Spinal cord (tissue), 10 donors: Measurements from ENCODE around the gene N4BP3. TPM values are rescaled to one million over a fixed set of nuclear protein-coding genes. Genes with fewer than 3 reads are reported as not detected.
"Not testable (repeated sequence)": the region's sequence is repeated elsewhere in the genome, so short reads cannot be mapped to it uniquely, and the experiment has no call there.

Source experiments
- DNase-seq, 6 donors: peaks; one replicate each; pipeline versions ENCODE4 v3.0.0 to v3.0.0-alpha.2; 2013 to 2015; ENCODE audit warnings: low spot score in 6 of 6, low read depth in 4 of 6
- H3K27ac ChIP-seq: one replicate; pipeline ENCODE4 v1.5.1; 2013; ENCODE audit warnings: low read depth, low read length, control low read depth
- H3K27me3 ChIP-seq: one replicate; pipeline ENCODE4 v1.6.1; 2013; ENCODE audit warnings: low read length; ENCODE audit not compliant: control insufficient read depth, insufficient read depth
- H3K36me3 ChIP-seq: one replicate; pipeline ENCODE4 v1.6.1; 2013; ENCODE audit warnings: low read length; ENCODE audit not compliant: control insufficient read depth, insufficient read depth
- H3K4me1 ChIP-seq: one replicate; pipeline ENCODE4 v1.6.1; 2013; ENCODE audit warnings: low read length; ENCODE audit not compliant: control insufficient read depth, insufficient read depth
- H3K4me3 ChIP-seq: one replicate; pipeline ENCODE4 v1.5.1; 2013; ENCODE audit warnings: low read depth, low read length, control low read depth
- H3K9me3 ChIP-seq: one replicate; pipeline ENCODE4 v1.6.1; 2013; ENCODE audit warnings: low read length; ENCODE audit not compliant: control insufficient read depth, insufficient read depth
- WGBS: methylation state at CpG from one replicate; pipeline ENCODE4 v1.1.5; 2013; ENCODE audit warnings: missing lambda C conversion rate; ENCODE audit not compliant: insufficient coverage; 5-methylcytosine and 5-hydroxymethylcytosine counted together
- polyA plus RNA-seq, 2 donors: library from polyadenylated mRNA; unstranded; fragments of 120-200 nt; gene quantifications; one replicate each; pipeline ENCODE4 v1.2.1, GENCODE V29; 2013; ENCODE audit not compliant: insufficient read length in 2 of 2
- total RNA-seq, 2 donors: library from RNA; depleted of rRNA in 1 of 2; stranded (reverse); fragments of 120-200 nt in 1 of 2; fragments of >200 nt in 1 of 2; gene quantifications; one replicate each; pipeline versions ENCODE4 v1.2.3 to v1.2.4, GENCODE V29; 2013 to 2014
- donor health status: healthy.

Gene N4BP3
- total and polyA plus RNA-seq, 4 donors: 5.5 to 11.3 (median 8.2) TPM

- peaks cover 4% of the 10 kb centered on the region for H3K27me3 ChIP-seq
- H3K27ac ChIP-seq: no peak overlapping the region
- H3K4me3 ChIP-seq: no peak overlapping the region
- H3K9me3 ChIP-seq: no peaks in the 10 kb centered on the region
- DNase-seq: no peak
- H3K36me3 ChIP-seq: no peaks in the 10 kb centered on the region
- WGBS: 91% methylated on average over 17 of the region's 22 CpGs
- peaks cover 6% of the 10 kb centered on the region for H3K4me1 ChIP-seq
Observed at GRCh38 chr5:178078197-178079010, 34.9 kb upstream of the N4BP3 start.

GRCh38 chr5:178080056-178080455 is 33.3 kb upstream of the N4BP3 start:
- Histone ChIP-seq H3K9me3 (no peaks in the 10 kb centered on the region), H3K4me1 (peaks cover 6% of the 10 kb centered on the region), H3K36me3 (no peaks in the 10 kb centered on the region), H3K27ac (no peak overlapping the region), H3K27me3 (peaks cover 2% of the 10 kb centered on the region), H3K4me3 (no peak overlapping the region)
- WGBS: 79% methylated on average over 6 of the region's 8 CpGs
- DNase-seq: no peak

- Histone ChIP-seq H3K4me3 (no peak overlapping the region), H3K9me3 (no peaks in the 10 kb centered on the region), H3K4me1 (peaks cover 5% of the 10 kb centered on the region), H3K36me3 (no peaks in the 10 kb centered on the region), H3K27me3 (no peaks in the 10 kb centered on the region), H3K27ac (no peak overlapping the region)
- no peak for DNase-seq
- WGBS: 94% methylated on average over 9 of the region's 9 CpGs
Observed at GRCh38 chr5:178080618-178081410, 32.5 kb upstream of the N4BP3 start.

GRCh38 chr5:178081571-178082243 is 31.6 kb upstream of the N4BP3 start:
- Histone ChIP-seq H3K36me3 (no peaks in the 10 kb centered on the region), H3K9me3 (no peaks in the 10 kb centered on the region), H3K4me1 (no peaks in the 10 kb centered on the region), H3K4me3 (no peak overlapping the region), H3K27ac (no peak overlapping the region), H3K27me3 (peaks cover 6% of the 10 kb centered on the region)
- WGBS: 76% methylated on average over 10 of the region's 12 CpGs
- DNase-seq: no peak

GRCh38 chr5:178083922-178084321 is 29.4 kb upstream of the N4BP3 start:
- Histone ChIP-seq H3K9me3 (no peaks in the 10 kb centered on the region), H3K27ac (no peak overlapping the region), H3K27me3 (peaks cover 6% of the 10 kb centered on the region), H3K4me3 (no peak overlapping the region), H3K36me3 (no peaks in the 10 kb centered on the region), H3K4me1 (no peaks in the 10 kb centered on the region)
- 61% methylated on average over 5 of the region's 6 CpGs for WGBS
- DNase-seq: no peak

- H3K27me3 ChIP-seq: peaks cover 6% of the 10 kb centered on the region
- H3K27ac ChIP-seq: no peak overlapping the region
- no peak overlapping the region for H3K4me3 ChIP-seq
- DNase-seq: no peak
- no peaks in the 10 kb centered on the region for H3K9me3 ChIP-seq
- WGBS: 80% methylated on average over 2 of the region's 6 CpGs
- no peaks in the 10 kb centered on the region for H3K4me1 ChIP-seq
- no peaks in the 10 kb centered on the region for H3K36me3 ChIP-seq
Observed at GRCh38 chr5:178085316-178085715, 28.0 kb upstream of the N4BP3 start.

- H3K36me3 ChIP-seq: no peaks in the 10 kb centered on the region
- peaks cover 6% of the 10 kb centered on the region for H3K27me3 ChIP-seq
- 39% methylated on average over 25 of the region's 25 CpGs for WGBS
- DNase-seq: no peak
- H3K4me1 ChIP-seq: no peaks in the 10 kb centered on the region
- H3K27ac ChIP-seq: no peak overlapping the region
- no peak overlapping the region for H3K4me3 ChIP-seq
- no peaks in the 10 kb centered on the region for H3K9me3 ChIP-seq
Observed at GRCh38 chr5:178086266-178086665, 27.1 kb upstream of the N4BP3 start.

- DNase-seq, H3K36me3 ChIP-seq, H3K4me3 ChIP-seq, H3K27me3 ChIP-seq, H3K9me3 ChIP-seq, H3K27ac ChIP-seq, H3K4me1 ChIP-seq: not testable (repeated sequence)
- no CpG with 5 or more reads among the region's 5 CpGs for WGBS
Observed at GRCh38 chr5:178087199-178087598, 26.1 kb upstream of the N4BP3 start.

GRCh38 chr5:178090856-178091255 is 22.5 kb upstream of the N4BP3 start:
- peaks cover 6% of the 10 kb centered on the region for H3K27me3 ChIP-seq
- WGBS: 95% methylated on average over 6 of the region's 6 CpGs
- DNase-seq: no peak
- H3K36me3 ChIP-seq: no peaks in the 10 kb centered on the region
- no peaks in the 10 kb centered on the region for H3K9me3 ChIP-seq
- H3K27ac ChIP-seq: no peak overlapping the region
- H3K4me1 ChIP-seq: no peaks in the 10 kb centered on the region
- H3K4me3 ChIP-seq: no peak overlapping the region
